Globus pallidus (tissue), 1 donor: Measurements from ENCODE around the gene TTLL10.

ENCODE experiments used
- DNase-seq: peaks from one replicate; pipeline ENCODE4 v3.0.0-alpha.2; 2015; ENCODE audit warnings: low spot score

TTLL10 gene

DNA sequence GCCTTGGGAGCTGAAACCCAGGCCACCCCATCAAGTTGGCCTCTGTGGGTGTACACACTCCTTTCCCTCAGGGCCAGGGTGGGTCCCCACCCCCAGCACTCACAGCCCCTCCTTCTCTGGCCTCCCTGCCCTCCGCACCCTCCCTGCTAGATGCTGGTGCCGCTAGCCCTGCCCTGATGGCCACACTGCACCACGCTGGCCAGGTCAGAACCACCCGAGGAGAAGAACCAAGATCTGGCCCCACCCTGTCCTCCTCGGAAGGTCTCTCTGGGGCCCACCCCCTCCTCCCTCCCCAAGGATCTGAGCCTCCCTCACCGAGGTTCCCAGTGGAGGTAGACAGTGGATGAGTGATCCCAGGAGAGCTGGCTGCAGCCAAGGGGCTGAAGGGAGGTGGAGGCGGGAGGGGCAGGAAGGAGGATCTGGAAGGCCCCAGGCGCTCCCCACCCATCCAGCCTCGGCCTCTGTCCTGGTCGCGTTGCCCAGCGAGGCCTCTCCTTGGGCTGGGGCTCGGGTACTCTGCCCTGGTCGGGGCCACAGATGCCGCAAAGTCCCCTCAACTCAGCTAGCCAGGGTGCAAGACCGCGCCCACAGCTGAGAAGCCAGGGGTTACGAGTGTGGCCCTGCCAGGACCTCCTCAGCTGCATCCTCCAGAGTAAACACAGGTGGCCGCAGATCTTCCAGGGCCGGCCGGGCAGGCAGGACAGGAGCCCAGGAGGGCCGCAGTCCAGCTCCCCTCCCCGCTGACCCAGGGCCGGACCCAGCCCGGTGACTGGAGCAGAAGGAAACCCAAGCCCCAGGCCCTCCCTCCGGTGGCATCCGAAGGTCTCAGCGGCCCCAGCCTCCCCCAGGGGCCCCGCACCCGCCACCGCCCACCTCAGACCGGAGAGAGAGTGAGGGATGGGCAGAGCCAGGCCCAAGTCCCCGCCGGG is 63.5 kb downstream of the TTLL10 start:
- no peak for DNase-seq

DNA sequence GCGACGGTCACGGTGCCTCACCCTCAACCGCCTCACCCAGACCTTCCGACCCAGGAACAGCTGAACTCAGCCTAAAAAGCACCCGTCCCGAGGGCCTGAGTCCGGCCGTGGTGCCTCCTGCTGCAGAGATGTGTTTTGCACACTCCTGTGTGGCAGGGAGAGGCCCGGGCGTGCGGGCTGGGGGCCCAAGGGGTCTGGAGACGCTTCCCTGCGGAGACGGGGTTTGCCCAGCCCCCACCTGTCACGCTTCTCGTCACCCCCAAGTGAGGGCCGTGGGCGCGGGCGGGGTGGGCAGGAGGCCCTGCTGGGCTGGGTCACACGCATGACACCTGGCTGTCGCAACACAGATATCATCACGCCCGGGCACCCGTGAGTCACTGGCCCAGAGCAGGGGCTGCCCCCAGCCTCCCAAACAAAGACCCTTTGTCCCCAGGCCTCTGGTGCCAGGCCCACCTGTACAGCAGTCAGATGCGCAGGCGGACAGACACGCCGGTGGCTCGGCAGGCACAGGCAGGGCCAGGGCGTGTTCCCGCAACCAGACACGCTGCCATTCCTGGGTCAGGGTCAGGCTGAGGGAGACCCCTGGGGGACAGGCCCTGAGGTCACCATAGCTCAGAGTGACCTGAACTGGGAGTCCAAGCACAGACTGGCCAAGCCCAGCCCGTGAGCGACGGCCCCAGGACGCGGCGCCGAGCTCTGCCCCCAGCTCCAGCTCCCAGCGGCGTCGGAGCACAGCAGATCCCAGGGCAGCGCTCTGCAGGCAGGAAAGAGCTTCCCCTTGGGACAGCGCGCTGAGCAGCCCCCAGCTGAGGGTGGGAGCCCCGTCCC is 64.4 kb downstream of the TTLL10 start:
- no peak for DNase-seq

DNA sequence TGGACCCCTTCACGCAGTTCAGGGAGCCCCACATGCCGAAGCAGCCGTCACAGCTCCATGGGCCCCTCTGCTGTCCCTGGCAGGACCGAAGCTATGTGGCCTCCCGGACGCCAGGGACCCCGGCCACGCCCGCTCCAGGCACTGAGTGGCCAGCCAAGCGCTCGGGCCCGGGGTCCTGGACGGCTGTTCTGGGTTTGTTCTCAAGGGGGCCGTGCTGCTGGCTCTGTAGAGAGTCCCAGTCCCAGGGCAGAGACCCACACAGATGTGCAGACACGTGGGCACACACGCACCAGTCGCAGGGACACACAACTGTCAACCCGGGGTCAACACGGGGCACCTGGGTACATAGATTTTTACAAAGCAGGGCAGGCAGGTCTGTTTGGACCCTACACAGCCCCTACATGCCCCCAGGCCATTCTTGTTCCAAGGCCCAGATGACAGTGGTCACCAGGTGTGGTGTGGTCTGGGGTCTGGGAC is 65.1 kb downstream of the TTLL10 start:
- DNase-seq = no peak

DNA sequence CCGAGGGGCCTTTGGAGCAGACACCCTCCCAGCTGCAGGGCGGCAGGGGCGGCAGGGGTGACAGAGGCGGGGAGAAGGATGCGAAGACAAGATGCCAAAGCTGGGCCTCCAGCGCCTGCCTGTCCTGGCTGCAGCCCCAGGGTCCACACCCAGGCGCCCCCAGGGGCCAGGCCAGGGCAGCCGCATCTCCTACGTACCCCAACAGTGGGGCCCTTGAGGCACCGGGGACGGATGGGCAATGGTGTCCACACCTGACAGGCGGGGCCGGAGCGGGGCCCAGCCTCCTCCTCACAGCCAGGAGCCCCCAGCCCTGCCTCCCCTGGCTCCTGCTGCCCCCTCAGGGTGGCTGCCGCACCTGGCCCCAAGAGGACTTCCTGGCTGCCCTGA is 65.5 kb downstream of the TTLL10 start:
- DNase-seq = no peak

DNA sequence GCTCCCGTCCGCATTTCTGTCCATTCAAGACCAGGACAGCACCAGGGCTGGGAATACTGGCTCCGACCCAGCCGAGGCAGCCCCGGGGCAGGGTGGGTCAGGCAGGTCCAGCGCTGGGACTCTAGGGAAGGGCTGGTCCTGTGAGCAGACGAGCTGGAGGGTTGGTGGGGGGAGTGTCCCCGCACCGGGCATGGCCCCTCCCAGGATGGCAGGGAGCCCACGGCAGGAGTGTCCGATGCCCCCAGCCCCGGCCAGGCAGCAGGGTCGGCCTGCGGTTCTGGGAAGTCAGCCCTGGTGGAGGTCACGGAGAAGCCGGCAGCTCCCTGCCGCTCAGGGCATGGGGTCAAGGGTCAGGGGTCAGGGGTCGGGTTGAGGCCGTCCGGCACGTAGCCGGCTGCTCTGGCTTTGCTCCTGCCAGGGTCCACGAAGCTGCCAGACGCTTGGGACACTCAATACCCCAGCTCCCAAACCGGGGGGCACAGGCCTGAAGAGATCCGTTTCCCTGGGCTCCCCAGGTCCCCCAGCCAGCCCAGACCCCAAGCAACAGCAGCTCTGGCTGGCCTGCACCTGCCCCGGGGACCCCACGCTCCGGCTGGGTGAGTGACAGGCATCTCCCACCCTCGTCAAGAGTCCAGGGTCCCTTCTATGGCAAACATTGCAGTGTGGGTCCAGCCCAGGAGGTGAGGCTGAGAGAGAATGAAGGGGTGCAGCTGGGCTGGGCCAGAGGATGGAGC is 66.1 kb downstream of the TTLL10 start:
- no peak for DNase-seq

DNA sequence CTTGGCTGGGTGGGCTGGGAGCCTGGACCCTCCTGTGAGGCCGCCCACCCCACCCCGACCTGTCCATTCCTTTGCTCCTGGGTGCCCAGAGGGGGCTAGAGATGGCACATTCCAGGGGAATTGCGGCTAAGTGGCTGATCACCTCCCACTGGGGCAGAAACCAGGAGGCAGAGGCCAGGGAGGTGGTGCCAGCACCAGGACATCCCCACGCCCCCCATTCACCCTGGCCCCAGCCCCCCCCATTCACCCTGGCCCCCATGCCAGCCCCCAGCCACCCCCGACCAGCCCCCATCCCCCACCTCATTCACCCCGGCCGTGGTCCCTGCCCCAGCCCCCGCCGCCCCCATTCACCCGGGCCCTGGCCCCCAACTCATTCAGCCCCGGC is 66.7 kb downstream of the TTLL10 start:
- DNase-seq = no peak

DNA sequence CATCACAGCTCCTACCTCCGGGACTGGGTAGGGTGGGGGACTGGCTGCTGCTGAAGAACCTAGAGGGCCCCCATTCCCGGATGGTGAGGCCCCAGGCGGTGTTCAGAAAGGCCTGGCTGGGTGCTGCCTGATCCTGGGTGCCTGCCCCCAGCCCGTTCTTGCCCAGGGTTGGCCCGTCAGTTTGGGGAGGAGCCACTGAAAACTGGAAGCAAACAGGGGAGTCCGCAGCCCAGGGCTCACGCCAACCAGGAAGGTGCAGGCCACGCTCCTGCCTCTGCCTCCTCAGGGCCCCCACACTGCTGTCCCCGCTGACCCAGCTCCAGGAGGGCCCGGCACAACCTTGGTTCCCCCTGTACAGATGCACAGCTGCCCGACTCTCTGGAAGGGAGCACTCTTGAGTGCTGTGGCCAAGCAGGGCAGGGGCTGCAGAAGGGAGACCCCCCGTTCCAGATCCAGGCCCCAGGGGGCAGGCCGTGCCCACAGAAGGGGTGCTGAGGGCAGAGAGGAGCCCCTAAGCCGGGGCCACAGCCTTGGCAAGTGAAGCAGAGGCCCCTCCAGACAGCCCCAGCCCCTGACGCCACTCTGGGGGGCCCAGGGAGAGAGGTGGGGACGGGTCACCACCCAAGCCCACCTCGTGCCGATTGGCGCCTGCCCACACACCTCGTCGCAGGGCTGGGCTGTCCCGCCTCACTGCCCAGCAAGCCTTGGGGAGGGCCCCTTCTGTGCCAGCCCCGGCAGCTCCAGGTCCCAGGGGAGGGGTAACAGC is 67.3 kb downstream of the TTLL10 start:
- DNase-seq = no peak

DNA sequence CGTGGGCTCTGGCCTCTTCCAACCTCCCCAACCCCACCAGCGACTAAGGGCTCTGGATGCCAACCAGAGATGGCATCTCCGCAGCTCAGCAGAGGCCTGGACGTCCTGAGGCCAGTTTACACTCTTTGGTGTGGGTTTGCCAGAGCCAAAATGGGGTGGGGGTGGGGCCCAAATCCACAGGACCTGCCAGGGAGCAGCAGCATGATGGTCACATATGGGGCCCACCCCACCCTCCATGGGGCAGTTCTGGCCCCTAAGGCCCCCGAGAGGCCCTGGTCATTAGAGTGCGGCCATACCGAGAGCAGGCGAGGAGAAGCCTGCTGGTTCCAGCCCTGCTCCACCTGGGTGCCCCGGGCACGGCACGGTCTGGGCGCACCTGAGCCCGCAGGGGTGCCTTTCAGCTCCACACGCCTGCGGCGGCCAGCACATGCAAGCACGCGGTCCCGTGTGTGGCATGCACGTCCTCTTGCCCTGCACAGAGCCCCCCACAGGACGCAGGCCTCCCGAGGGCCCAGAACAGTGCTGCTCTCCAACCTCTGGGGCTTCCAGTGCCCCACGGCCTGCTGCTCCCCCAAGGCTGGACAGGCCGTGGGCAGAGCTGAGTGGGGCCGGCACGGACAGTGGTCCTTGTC is 68.0 kb downstream of the TTLL10 start:
- no peak for DNase-seq

DNA sequence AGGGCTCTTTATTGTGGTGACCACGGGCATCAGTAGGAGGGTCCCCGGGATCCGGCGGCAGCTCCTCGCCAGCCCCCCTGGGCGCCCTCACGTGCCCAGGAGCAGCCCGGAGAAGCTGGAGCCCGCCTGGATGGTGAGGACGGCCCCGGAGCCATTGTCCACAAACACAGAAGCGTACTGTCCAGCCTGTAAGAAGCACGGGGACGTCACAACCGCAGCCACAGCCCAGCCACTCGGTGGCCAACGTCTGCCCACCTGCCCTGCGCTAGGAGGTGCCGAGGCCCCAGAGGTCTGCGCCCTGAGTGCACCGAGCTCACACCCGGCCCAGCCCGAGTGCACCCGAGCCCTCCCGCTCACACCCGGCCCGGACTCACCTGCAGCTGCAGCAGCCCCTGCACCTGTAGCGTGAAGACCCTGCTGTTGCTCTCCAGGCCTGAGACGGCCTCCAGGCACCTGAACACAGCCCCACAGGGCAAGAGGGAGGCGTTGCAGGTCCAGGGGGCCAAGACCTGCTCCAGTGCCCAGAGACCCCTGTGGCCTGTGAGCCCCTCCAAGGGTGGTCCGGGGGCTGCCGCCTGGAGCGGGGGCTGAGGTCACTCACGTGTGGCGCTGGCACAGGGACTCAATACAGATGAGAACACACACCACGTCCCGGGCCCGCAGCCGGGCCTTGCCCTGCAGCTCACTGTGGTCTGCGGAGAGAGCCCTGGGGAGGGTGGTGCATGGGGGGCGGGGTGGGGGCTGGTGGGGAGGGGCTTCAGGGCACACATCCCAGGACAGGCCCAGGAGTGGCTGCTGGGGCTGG is 69.0 kb downstream of the TTLL10 start:
- DNase-seq = no peak

DNA sequence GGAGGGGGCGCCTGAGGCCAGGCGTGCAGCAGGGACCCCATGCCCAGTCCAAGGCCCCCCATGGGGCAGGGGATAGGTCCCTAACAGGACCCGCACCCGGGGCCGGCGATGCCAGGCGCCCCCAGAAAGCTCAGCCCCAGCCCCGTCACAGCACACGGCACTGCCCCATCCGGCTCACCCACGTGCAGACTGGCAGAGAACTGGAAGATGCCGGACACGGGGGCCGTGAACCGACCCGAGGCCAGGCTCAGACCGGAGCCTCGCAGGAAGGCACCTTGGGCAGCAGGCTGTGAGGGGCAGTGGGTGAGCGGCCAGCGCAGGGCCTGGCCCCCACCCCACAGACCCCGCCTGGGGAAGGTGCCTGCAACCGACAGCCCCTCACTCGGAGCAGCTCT is 69.6 kb downstream of the TTLL10 start:
- no peak for DNase-seq

DNA sequence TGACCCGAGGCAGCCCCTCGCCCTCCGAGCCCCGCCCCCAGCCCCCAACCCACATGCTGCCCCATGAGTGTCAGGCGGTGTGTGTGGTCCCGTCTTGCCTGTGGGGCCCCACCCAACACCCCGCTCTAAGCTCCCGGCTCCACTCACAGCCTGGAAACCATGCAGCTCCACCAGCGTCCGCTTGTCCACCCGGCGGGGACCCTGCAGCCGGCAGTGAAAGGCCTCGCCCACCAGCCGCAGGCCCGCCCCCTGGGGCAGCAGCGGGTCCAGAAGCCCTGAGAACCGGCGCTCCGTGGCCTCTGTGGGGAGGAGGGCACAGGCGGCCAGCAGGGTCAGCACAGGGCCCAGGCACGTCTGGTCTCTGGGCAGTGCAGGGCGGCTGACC is 70.1 kb downstream of the TTLL10 start:
- no peak for DNase-seq

DNA sequence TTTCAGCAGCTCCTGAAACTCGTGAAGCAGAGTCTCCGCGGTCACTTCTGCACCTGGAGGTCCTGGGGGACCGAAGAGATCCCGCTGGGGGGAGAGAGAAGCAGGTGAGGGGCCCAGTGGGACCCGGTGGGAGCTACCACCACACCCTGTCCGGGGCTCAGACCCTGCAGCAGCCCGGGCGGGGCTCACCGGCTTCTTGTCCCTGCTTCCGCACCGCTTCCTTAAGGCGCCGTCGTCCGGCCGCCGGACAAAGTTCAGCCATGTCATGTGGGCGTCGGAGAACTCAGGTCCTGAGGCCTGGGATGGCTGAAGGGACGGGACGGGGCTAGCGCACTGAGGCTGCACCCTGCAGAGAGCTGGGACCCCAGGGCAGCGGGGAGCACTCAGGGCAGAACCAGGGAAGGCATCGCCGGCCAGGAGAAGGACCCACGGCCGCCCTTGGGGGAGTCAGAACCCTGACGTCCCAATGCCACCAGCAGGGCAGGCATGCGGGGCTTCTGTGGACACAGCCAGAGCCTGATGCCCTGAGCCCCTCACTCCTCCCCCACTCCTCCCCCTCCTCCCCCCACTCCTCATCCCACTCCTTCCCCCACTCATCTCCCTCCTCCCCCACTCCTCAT is 70.6 kb downstream of the TTLL10 start:
- no peak for DNase-seq

DNA sequence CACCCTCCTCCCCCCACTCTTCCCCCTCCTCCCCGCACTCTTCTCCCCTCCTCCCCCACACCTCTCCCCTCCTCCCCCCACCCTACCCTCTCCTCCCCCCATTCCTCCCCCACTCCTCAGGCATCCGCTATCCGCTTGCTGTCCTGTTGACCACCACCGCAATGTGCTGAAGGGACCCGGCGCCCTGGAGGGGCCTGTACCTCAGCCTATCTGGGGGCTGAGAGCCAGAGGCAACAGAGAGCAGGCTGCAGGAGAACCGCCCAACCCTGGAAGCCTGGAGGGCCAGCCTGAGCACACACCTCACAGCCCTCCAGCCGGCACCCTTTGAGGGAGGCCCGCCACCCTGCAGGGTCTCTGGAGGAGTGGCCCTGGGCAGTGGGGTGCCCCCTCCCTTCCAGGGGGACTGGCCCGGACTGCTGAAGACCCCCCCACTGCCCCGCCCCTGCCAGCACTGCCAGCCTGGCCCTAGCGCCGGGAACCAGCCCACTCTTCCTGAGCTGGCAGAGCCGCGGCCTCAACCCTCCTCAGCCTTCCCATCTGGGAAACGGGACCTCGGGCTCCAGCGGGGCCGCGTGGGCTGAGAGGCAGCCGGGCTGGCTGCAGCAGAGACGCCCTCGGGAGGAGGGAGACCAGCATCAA is 71.6 kb downstream of the TTLL10 start:
- DNase-seq = no peak

DNA sequence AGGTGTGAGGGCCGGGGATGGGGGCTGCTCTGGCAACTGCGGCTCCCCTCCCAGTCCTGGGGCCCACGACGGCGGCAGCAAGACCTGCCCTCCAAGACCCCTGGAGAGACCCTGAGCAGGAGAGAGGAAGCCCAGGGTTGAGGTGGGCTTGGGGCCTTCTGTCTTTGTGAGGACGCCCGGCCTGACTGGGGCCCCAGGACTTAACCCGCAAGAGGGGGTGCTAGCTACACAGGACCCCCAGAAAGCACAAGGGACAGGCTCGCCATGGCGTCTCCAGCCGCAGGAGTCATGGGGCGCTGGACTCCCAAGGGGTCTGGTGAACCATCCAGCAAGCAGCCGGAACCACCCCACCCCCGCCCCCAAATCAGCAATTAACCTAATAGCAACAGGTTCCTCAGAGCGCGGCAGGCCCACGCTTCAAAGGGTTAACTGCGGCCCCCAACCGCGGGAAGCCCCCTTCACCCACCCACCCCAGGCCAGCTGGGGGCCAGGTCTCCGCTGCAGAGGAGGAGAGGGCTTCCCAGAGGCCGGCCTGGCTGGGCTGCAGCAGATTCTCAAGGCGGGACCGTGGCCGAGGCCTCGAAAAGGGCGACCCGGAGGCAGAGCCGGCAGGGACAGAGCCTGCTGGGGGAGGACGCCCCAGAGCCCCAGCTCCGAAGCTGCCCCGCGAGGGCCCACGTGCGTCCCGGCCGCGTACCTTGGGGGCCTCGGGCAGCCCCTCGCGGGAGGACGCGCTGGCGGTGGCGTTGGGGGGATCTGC is 72.3 kb downstream of the TTLL10 start:
- no peak for DNase-seq

DNA sequence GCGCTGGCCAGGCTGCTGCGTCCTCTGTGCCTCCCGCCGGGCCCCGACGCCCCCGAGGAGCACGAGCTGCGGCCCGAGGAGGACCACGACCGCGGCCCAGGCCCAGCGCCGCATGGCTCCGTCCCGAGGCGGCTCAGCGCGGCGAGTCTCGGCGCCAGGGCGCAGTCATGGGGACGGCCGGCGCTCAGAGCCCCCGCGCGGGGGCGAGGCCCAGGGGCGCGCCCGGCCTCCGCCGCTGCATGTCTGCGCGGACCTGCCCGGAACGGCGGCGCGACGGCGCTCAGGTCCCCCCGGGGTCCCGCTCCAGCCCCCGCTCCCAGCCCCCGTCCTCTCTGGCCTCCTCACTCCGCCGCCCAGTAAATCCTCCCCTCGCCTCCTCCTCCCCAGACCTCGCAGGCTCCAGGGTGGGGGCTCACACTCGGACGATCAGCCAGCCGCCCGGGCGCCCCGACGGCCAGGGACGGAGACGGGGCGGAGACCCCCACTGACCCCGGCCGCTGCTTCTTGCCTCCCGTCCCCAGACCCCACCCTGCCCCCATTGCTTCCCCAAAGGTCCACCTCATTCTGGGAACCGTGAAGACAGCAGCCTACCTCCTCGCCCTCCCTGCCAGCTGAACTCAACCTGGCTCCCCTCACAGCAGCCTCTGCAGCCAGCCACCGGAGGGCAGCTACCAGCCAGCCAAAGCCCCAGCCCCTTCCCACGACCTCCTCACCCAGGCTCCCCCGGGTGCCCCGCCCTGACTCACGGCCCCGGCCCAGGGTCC is 73.1 kb downstream of the TTLL10 start, which contains the start of gene C1QTNF12:
C1QTNF12 (minus strand) TSS at position 146 of the 764 bp plus-strand sequence; CDS start at position 114, 32 bp downstream.
- no peak for DNase-seq

DNA sequence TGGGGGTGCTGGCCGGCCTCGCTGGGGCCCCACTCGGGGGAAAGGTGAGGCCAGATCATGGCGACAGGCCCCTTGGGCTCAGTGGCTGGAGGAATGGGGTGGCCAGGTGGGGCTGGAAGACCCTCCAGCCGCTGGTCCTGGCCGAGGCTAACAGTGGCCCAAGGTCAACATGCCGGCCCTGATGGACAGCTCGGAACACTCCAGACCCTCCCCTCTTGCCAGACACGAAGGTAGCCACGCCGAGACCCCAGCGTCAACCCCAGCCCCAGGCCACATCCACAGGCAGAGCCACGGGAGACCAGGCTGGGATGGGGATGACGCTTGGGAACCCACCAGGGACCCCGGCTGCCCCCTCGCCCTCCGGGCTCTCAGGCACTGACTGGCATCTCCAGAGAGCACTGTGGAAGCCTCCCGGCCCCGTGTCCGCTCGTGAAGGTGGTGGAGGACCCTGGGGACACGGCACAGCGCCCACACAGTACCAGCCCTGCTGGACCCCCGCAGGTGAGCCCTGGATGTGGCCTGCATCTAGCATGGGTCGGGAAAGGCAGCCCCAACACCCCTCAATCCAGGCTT is 73.7 kb downstream of the TTLL10 start:
- DNase-seq = no peak
